Activated effector memory CD4-positive, alpha-beta T cell treated with Interleukin-2 at 50 U/mL for 16 hours (primary cell): ENCODE measurements around the gene RPH3AL.
"Not testable (repeated sequence)": the region's sequence is repeated elsewhere in the genome, so short reads cannot be mapped to it uniquely, and the experiment has no call there.

Experiments used
- DNase-seq: peaks from one replicate; pipeline ENCODE4 v3.0.0-alpha.2; 2020

RPH3AL gene

GRCh38 chr17:234163-234993 lies 118.2 kb downstream of the RPH3AL start:
- not testable (repeated sequence) for DNase-seq

- DNase-seq, result no peak
These were observed 119.1 kb downstream of the RPH3AL start for GRCh38 chr17:233473-233941.

GRCh38 chr17:231966-232807 lies 120.4 kb downstream of the RPH3AL start:
- DNase-seq, result no peak

GRCh38 chr17:231191-231965 lies 121.2 kb downstream of the RPH3AL start:
- DNase-seq, result no peak

GRCh38 chr17:230395-230770 lies 122.2 kb downstream of the RPH3AL start:
- DNase-seq, result no peak

- no peak for DNase-seq
These were observed 122.8 kb downstream of the RPH3AL start for GRCh38 chr17:229709-230394.

- DNase-seq, result no peak
These were observed 123.5 kb downstream of the RPH3AL start for GRCh38 chr17:228951-229708.

- no peak for DNase-seq
These were observed 124.5 kb downstream of the RPH3AL start for GRCh38 chr17:227946-228615.

- no peak for DNase-seq
These were observed 125.3 kb downstream of the RPH3AL start for GRCh38 chr17:227078-227945.

- no peak for DNase-seq
These were observed 126.2 kb downstream of the RPH3AL start for GRCh38 chr17:226108-227077.

GRCh38 chr17:225551-225950 lies 127.1 kb downstream of the RPH3AL start:
- no peak for DNase-seq

- not testable (repeated sequence) for DNase-seq
These were observed 128.0 kb downstream of the RPH3AL start for GRCh38 chr17:224576-224975.

- no peak for DNase-seq
These were observed 128.7 kb downstream of the RPH3AL start for GRCh38 chr17:223723-224471.

- no peak for DNase-seq
These were observed 130.4 kb downstream of the RPH3AL start for GRCh38 chr17:222172-222571.

GRCh38 chr17:219696-220095 lies 132.9 kb downstream of the RPH3AL start:
- DNase-seq, result no peak

- DNase-seq, result no peak
These were observed 134.0 kb downstream of the RPH3AL start for GRCh38 chr17:218432-219110.

- no peak for DNase-seq
These were observed 136.0 kb downstream of the RPH3AL start for GRCh38 chr17:216625-217024.
